Left kidney (tissue), 2 donors: ENCODE results near the gene DERL3. TPM values are rescaled to one million over a fixed set of nuclear protein-coding genes. Genes with fewer than 3 reads are reported as not detected.
A peak's percentile ranks its signal among the peaks of the same experiment; 100 is the strongest.

Experiments used
- DNase-seq: peaks from one replicate; pipeline ENCODE4 v3.0.0-alpha.2; 2013
- polyA plus RNA-seq: library from polyadenylated mRNA; unstranded; fragments of 120-200 nt; gene quantifications from one replicate; pipeline ENCODE4 v1.2.1, GENCODE V29; 2013; ENCODE audit not compliant: insufficient read length

DERL3 gene
- polyA plus RNA-seq, 1 donor: 3.2 TPM

- no peak for DNase-seq
Observed at GRCh38 chr22:23847991-23848864, 9.4 kb upstream of the DERL3 start.

- DNase-seq: no peak
Observed at GRCh38 chr22:23847310-23847920, 8.6 kb upstream of the DERL3 start.

GRCh38 chr22:23846081-23846469, 7.3 kb upstream of the DERL3 start:
- no peak for DNase-seq

GRCh38 chr22:23845265-23846080, 6.7 kb upstream of the DERL3 start:
- no peak for DNase-seq

- no peak for DNase-seq
Observed at GRCh38 chr22:23844739-23845202, 6.0 kb upstream of the DERL3 start.

GRCh38 chr22:23842599-23842998, 3.8 kb upstream of the DERL3 start:
- DNase-seq: no peak

- DNase-seq: peak; percentile 46
Observed at GRCh38 chr22:23841736-23842445, 3.1 kb upstream of the DERL3 start.

- no peak for DNase-seq
Observed at GRCh38 chr22:23841292-23841691, 2.5 kb upstream of the DERL3 start.

- no peak for DNase-seq
Observed at GRCh38 chr22:23840026-23840425, 1.2 kb upstream of the DERL3 start.

GRCh38 chr22:23837911-23838680, 710 bp downstream of the DERL3 start:
- no peak for DNase-seq

- no peak for DNase-seq
Observed at GRCh38 chr22:23837496-23837859, 1.3 kb downstream of the DERL3 start.

GRCh38 chr22:23836692-23837495, 1.9 kb downstream of the DERL3 start:
- no peak for DNase-seq

GRCh38 chr22:23836281-23836680, 2.5 kb downstream of the DERL3 start:
- no peak for DNase-seq

- DNase-seq: no peak
Observed at GRCh38 chr22:23835484-23836144, 3.2 kb downstream of the DERL3 start.

- DNase-seq: no peak
Observed at GRCh38 chr22:23834793-23835483, 3.9 kb downstream of the DERL3 start.

- no peak for DNase-seq
Observed at GRCh38 chr22:23834406-23834792, 4.4 kb downstream of the DERL3 start.

GRCh38 chr22:23833911-23834317, 4.9 kb downstream of the DERL3 start:
- DNase-seq: no peak

- DNase-seq: no peak
Observed at GRCh38 chr22:23833017-23833751, 5.6 kb downstream of the DERL3 start.
